GM23338 (cell line): ENCODE data around the gene SULT1C2. TPM values are rescaled to one million over a fixed set of nuclear protein-coding genes. Genes with fewer than 3 reads are reported as not detected.

Experiments
- ATAC-seq: fragments of 200-7000 bp; cut with Tn5 transposase; 3 replicates; pipeline ENCODE4 v1.9.1; 2020
- DNase-seq: peaks from one replicate; pipeline ENCODE4 v3.0.0-alpha.2; 2015; ENCODE audit warnings: low spot score
- H2AFZ ChIP-seq: fragments of 200-600 bp; sonication (generic); 2 replicates; pipeline ENCODE4 v1.8.0; 2016; ENCODE audit warnings: antibody characterized with exemption, mild to moderate bottlenecking, moderate library complexity
- H3F3A ChIP-seq: fragments of 200-600 bp; sonication (generic); replicated peaks from 2 replicates; pipeline ENCODE4 v1.8.0; 2017; ENCODE audit warnings: antibody characterized with exemption, mixed run types, low read depth
- H3K27ac ChIP-seq: fragments of 200-600 bp; sonication (generic); 2 replicates; pipeline ENCODE4 v1.6.1; 2016; ENCODE audit warnings: low read depth
- H3K27me3 ChIP-seq: fragments of 200-600 bp; sonication (generic); 2 replicates; pipeline ENCODE4 v1.8.0; 2016; ENCODE audit warnings: mild to moderate bottlenecking, mixed run types, moderate library complexity; ENCODE audit not compliant: insufficient read depth
- H3K36me3 ChIP-seq: fragments of 200-600 bp; sonication (generic); 2 replicates; pipeline ENCODE4 v1.8.0; 2016; ENCODE audit warnings: mild to moderate bottlenecking; ENCODE audit not compliant: insufficient read depth
- H3K4me1 ChIP-seq: fragments of 200-600 bp; sonication (generic); 2 replicates; pipeline ENCODE4 v1.8.0; 2016; ENCODE audit warnings: mild to moderate bottlenecking, moderate library complexity; ENCODE audit not compliant: insufficient read depth
- H3K4me2 ChIP-seq: fragments of 200-600 bp; sonication (generic); 2 replicates; pipeline ENCODE4 v1.7.1; 2017; ENCODE audit warnings: mixed run types
- H3K4me3 ChIP-seq: fragments of 200-600 bp; sonication (generic); 2 replicates; pipeline ENCODE4 v1.6.1; 2016; ENCODE audit warnings: mixed run types
- H3K79me2 ChIP-seq: fragments of 200-600 bp; sonication (generic); replicated peaks from 2 replicates; pipeline ENCODE4 v1.8.0; 2017; ENCODE audit warnings: mild to moderate bottlenecking; ENCODE audit not compliant: insufficient read depth
- H3K9me2 ChIP-seq: fragments of 200-600 bp; sonication (generic); 2 replicates; pipeline ENCODE4 v1.8.0; 2017; ENCODE audit not compliant: insufficient read depth
- H4K20me1 ChIP-seq: fragments of 200-600 bp; sonication (generic); replicated peaks from 2 replicates; pipeline ENCODE4 v1.8.0; 2017; ENCODE audit warnings: mild to moderate bottlenecking; ENCODE audit not compliant: insufficient read depth
- H3K27ac Mint-ChIP-seq: 2 replicates; pipeline ENCODE4 v1.8.0; 2020; ENCODE audit warnings: inconsistent platforms, mild to moderate bottlenecking, moderate library complexity, mixed read lengths
- H3K27me3 Mint-ChIP-seq: 3 replicates; pipeline ENCODE4 v1.8.0; 2022; ENCODE audit warnings: low read depth, mild to moderate bottlenecking, moderate library complexity, mixed read lengths, inconsistent platforms; ENCODE audit not compliant: insufficient read depth, poor library complexity
- H3K36me3 Mint-ChIP-seq: 3 replicates; pipeline ENCODE4 v1.8.0; 2021; ENCODE audit warnings: low read depth, mild to moderate bottlenecking, inconsistent platforms, moderate library complexity, mixed read lengths
- H3K4me1 Mint-ChIP-seq: 3 replicates; pipeline ENCODE4 v1.8.0; 2020; ENCODE audit warnings: mild to moderate bottlenecking, inconsistent platforms, mixed read lengths
- H3K4me3 Mint-ChIP-seq: 3 replicates; pipeline ENCODE4 v1.8.0; 2021; ENCODE audit warnings: moderate library complexity, mild to moderate bottlenecking, inconsistent platforms, mixed read lengths
- H3K9me3 Mint-ChIP-seq: 3 replicates; pipeline ENCODE4 v1.8.0; 2020; ENCODE audit warnings: moderate library complexity, mild to moderate bottlenecking, inconsistent platforms, mixed read lengths
- EZH2 ChIP-seq: fragments of 200-600 bp; sonication (generic); IDR thresholded peaks from one replicate; pipeline ENCODE4 v1.8.0; 2017; ENCODE audit warnings: antibody characterized with exemption, mild to moderate bottlenecking, low read depth; ENCODE audit not compliant: unreplicated experiment
- JUNB ChIP-seq: IDR thresholded peaks from one replicate; pipeline ENCODE4 v1.6.1; 2016; ENCODE audit warnings: antibody characterized with exemption; ENCODE audit not compliant: unreplicated experiment
- NANOG ChIP-seq: IDR thresholded peaks from 2 replicates; pipeline ENCODE4 v1.6.1; 2016; ENCODE audit warnings: antibody characterized with exemption, borderline replicate concordance
- POLR2AphosphoS5 ChIP-seq: IDR thresholded peaks from 2 replicates; pipeline ENCODE4 v1.6.1; 2016; ENCODE audit warnings: antibody characterized with exemption, low read depth
- ZNF114 ChIP-seq: fragments of 250-450 bp; sonication (Bioruptor Pico); IDR thresholded peaks from 2 replicates; pipeline ENCODE4 v1.5.0; 2020; ENCODE audit warnings: mild to moderate bottlenecking, moderate library complexity
- ZNF331 ChIP-seq: fragments of 250-450 bp; sonication (Bioruptor Pico); IDR thresholded peaks from 2 replicates; pipeline ENCODE4 v1.5.0; 2020; ENCODE audit warnings: low read depth, mild to moderate bottlenecking, moderate library complexity
- polyA plus RNA-seq: library from polyadenylated mRNA; unstranded; fragments of >200 nt; fragmentation: Nextera tagmentation; extraction: Ambion mirVana; gene quantifications from 2 replicates; pipeline ENCODE4 v1.2.1, GENCODE V29; 2016
- total RNA-seq: library from RNA; depleted of rRNA; stranded (reverse); fragments of >200 nt; shearing (Covaris generic); gene quantifications from 2 replicates; pipeline ENCODE4 v1.2.3, GENCODE V29; 2014
- TF ChIP-seq, protein P1 (sequence below), 2 experiments: fragments of 200-600 bp in 1 of 2; sonication (generic) in 1 of 2; conservative IDR thresholded peaks; 2 replicates each; pipeline versions ENCODE4 v1.5.1 to v1.6.1; 2016 to 2017; ENCODE audit warnings: antibody characterized with exemption in 2 of 2, low read depth in 2 of 2, mild to moderate bottlenecking in 2 of 2, moderate library complexity in 1 of 2
- TF ChIP-seq, protein P2 (sequence below): IDR thresholded peaks from 2 replicates; pipeline ENCODE4 v1.6.1; 2016; ENCODE audit warnings: antibody characterized with exemption
- TF ChIP-seq, protein P3 (sequence below): IDR thresholded peaks from one replicate; pipeline ENCODE4 v1.6.1; 2018; ENCODE audit warnings: antibody characterized with exemption; ENCODE audit not compliant: unreplicated experiment
- TF ChIP-seq, protein P4 (sequence below): fragments of 250-450 bp; sonication (Bioruptor Pico); IDR thresholded peaks from 2 replicates; pipeline ENCODE4 v1.5.0; 2020; ENCODE audit warnings: mild to moderate bottlenecking, moderate library complexity

Gene SULT1C2
- total and polyA plus RNA-seq, 2 experiments from 2014 or later = 0.69 to 1.9 TPM

DNA sequence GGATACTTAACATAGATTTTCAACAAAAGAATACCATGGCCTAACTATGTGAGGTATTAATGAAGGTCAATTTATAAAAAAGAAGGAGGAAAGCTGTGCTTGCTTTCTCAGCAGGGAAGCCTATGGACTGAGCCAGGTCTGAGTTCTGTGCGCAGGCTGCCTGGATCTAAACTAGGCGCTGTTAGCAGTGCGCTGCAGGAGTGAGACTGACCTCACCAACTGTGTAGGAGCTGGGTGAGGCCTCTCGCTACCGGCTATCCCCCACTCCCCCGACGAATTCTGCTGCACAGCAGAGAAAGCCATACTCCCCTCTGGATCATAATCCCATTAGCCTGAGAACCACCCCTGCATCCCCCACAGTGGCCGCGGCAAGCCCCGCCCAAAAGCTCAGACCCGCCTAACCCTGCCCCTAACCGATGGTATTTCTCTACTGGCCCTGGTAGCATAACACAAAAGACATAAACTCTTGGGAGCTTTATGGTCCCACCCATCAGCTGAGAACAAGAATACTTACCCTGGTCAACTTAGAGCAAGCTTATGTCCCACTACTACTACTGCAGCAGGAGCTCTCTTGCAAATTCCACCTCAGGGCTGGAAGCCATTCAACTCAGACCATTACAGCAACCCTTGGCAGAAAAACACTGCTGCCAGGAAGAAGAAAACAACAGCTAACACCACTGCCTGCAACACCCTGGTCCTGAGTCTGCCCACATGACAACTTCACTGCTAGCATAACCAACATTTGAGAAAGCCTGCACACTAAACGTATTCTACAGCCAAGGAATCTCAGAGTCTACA lies 28.0 kb downstream of the SULT1C2 start (continued):
- TF ChIP-seq, protein P1, sequence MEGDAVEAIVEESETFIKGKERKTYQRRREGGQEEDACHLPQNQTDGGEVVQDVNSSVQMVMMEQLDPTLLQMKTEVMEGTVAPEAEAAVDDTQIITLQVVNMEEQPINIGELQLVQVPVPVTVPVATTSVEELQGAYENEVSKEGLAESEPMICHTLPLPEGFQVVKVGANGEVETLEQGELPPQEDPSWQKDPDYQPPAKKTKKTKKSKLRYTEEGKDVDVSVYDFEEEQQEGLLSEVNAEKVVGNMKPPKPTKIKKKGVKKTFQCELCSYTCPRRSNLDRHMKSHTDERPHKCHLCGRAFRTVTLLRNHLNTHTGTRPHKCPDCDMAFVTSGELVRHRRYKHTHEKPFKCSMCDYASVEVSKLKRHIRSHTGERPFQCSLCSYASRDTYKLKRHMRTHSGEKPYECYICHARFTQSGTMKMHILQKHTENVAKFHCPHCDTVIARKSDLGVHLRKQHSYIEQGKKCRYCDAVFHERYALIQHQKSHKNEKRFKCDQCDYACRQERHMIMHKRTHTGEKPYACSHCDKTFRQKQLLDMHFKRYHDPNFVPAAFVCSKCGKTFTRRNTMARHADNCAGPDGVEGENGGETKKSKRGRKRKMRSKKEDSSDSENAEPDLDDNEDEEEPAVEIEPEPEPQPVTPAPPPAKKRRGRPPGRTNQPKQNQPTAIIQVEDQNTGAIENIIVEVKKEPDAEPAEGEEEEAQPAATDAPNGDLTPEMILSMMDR (conservative IDR thresholded peaks at IDR 0.05; ENCODE audit: low read depth in 2 of 2) = no peak
- TF ChIP-seq JUNB (no peak), POLR2AphosphoS5 (no peak), NANOG (no peak), EZH2 (no peak), ZNF331 (CRISPR knock-in tag) (no peak), ZNF114 (no peak)
- TF ChIP-seq, protein P2, sequence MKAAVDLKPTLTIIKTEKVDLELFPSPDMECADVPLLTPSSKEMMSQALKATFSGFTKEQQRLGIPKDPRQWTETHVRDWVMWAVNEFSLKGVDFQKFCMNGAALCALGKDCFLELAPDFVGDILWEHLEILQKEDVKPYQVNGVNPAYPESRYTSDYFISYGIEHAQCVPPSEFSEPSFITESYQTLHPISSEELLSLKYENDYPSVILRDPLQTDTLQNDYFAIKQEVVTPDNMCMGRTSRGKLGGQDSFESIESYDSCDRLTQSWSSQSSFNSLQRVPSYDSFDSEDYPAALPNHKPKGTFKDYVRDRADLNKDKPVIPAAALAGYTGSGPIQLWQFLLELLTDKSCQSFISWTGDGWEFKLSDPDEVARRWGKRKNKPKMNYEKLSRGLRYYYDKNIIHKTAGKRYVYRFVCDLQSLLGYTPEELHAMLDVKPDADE = no peak
- TF ChIP-seq, protein P3, sequence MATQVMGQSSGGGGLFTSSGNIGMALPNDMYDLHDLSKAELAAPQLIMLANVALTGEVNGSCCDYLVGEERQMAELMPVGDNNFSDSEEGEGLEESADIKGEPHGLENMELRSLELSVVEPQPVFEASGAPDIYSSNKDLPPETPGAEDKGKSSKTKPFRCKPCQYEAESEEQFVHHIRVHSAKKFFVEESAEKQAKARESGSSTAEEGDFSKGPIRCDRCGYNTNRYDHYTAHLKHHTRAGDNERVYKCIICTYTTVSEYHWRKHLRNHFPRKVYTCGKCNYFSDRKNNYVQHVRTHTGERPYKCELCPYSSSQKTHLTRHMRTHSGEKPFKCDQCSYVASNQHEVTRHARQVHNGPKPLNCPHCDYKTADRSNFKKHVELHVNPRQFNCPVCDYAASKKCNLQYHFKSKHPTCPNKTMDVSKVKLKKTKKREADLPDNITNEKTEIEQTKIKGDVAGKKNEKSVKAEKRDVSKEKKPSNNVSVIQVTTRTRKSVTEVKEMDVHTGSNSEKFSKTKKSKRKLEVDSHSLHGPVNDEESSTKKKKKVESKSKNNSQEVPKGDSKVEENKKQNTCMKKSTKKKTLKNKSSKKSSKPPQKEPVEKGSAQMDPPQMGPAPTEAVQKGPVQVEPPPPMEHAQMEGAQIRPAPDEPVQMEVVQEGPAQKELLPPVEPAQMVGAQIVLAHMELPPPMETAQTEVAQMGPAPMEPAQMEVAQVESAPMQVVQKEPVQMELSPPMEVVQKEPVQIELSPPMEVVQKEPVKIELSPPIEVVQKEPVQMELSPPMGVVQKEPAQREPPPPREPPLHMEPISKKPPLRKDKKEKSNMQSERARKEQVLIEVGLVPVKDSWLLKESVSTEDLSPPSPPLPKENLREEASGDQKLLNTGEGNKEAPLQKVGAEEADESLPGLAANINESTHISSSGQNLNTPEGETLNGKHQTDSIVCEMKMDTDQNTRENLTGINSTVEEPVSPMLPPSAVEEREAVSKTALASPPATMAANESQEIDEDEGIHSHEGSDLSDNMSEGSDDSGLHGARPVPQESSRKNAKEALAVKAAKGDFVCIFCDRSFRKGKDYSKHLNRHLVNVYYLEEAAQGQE = no peak

DNA sequence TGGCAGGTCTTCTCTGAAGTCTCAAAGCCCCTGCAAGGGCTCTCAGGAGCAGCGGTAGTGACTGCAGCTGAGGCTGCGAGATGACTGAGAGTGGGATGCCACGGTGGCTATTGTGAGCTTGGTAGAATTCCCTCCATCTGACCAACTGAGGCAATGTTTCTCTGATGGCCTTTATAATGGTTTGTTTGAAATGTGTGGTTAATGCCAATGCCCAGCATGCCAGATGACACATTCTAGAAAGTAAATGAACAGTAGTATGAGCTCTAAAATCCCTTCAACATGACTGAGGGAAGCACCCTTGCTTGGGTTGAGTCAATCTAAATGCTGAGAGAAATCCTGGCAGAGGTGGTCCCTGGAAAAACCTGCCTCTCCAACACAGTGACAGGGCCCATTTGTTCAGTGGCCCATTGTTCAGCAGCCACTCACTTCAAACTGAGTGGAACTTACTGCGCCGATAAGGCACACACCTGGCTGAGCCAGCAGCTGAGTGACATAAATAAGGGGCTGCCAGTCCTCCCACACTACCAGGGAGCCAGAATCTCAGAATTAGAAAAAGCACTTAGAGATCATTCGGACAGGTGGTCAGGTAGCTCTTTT lies 31.7 kb downstream of the SULT1C2 start:
- Histone ChIP-seq H3K27ac (no peak overlapping the region), H2AFZ (no peak overlapping the region), H3K9me2 (no peaks in the 10 kb centered on the region; the same call in 1 of the 2 replicates), H4K20me1 (no peaks in the 10 kb centered on the region), H3K4me2 (no peak overlapping the region), H3F3A (no peaks in the 10 kb centered on the region), H3K27me3 (no peaks in the 10 kb centered on the region), H3K4me1 (peaks cover 10% of the 10 kb centered on the region), H3K36me3 (no peaks in the 10 kb centered on the region), H3K4me3 (no peak overlapping the region), H3K79me2 (no peaks in the 10 kb centered on the region)
- H3K36me3 Mint-ChIP-seq = no peaks in the 10 kb centered on the region
- peaks cover 17% of the 10 kb centered on the region for H3K4me1 Mint-ChIP-seq
- no peak overlapping the region for H3K27ac Mint-ChIP-seq
- DNase-seq (no peak), ATAC-seq (no peak)
- H3K4me3 Mint-ChIP-seq = no peak overlapping the region
- H3K27me3 Mint-ChIP-seq = peaks cover 2% of the 10 kb centered on the region
- TF ChIP-seq, protein P4, sequence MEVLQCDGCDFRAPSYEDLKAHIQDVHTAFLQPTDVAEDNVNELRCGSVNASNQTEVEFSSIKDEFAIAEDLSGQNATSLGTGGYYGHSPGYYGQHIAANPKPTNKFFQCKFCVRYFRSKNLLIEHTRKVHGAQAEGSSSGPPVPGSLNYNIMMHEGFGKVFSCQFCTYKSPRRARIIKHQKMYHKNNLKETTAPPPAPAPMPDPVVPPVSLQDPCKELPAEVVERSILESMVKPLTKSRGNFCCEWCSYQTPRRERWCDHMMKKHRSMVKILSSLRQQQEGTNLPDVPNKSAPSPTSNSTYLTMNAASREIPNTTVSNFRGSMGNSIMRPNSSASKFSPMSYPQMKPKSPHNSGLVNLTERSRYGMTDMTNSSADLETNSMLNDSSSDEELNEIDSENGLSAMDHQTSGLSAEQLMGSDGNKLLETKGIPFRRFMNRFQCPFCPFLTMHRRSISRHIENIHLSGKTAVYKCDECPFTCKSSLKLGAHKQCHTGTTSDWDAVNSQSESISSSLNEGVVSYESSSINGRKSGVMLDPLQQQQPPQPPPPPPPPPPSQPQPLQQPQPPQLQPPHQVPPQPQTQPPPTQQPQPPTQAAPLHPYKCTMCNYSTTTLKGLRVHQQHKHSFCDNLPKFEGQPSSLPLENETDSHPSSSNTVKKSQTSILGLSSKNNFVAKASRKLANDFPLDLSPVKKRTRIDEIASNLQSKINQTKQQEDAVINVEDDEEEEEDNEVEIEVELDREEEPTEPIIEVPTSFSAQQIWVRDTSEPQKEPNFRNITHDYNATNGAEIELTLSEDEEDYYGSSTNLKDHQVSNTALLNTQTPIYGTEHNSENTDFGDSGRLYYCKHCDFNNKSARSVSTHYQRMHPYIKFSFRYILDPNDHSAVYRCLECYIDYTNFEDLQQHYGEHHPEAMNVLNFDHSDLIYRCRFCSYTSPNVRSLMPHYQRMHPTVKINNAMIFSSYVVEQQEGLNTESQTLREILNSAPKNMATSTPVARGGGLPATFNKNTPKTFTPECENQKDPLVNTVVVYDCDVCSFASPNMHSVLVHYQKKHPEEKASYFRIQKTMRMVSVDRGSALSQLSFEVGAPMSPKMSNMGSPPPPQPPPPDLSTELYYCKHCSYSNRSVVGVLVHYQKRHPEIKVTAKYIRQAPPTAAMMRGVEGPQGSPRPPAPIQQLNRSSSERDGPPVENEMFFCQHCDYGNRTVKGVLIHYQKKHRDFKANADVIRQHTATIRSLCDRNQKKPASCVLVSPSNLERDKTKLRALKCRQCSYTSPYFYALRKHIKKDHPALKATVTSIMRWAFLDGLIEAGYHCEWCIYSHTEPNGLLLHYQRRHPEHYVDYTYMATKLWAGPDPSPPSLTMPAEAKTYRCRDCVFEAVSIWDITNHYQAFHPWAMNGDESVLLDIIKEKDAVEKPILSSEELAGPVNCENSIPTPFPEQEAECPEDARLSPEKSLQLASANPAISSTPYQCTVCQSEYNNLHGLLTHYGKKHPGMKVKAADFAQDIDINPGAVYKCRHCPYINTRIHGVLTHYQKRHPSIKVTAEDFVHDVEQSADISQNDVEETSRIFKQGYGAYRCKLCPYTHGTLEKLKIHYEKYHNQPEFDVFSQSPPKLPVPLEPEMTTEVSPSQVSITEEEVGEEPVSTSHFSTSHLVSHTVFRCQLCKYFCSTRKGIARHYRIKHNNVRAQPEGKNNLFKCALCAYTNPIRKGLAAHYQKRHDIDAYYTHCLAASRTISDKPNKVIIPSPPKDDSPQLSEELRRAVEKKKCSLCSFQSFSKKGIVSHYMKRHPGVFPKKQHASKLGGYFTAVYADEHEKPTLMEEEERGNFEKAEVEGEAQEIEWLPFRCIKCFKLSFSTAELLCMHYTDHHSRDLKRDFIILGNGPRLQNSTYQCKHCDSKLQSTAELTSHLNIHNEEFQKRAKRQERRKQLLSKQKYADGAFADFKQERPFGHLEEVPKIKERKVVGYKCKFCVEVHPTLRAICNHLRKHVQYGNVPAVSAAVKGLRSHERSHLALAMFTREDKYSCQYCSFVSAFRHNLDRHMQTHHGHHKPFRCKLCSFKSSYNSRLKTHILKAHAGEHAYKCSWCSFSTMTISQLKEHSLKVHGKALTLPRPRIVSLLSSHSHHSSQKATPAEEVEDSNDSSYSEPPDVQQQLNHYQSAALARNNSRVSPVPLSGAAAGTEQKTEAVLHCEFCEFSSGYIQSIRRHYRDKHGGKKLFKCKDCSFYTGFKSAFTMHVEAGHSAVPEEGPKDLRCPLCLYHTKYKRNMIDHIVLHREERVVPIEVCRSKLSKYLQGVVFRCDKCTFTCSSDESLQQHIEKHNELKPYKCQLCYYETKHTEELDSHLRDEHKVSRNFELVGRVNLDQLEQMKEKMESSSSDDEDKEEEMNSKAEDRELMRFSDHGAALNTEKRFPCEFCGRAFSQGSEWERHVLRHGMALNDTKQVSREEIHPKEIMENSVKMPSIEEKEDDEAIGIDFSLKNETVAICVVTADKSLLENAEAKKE = no peak
- TF ChIP-seq ZNF114 (no peak), EZH2 (no peak)
- no peaks in the 10 kb centered on the region for H3K9me3 Mint-ChIP-seq
